Epithelial cell of proximal tubule (primary cell): ENCODE data around the gene NDUFB6. TPM values are rescaled to one million over a fixed set of nuclear protein-coding genes. Genes with fewer than 3 reads are reported as not detected.
A peak's percentile ranks its signal among the peaks of the same experiment; 100 is the strongest.

Experiments used
- DNase-seq: peaks from one replicate; pipeline ENCODE4 v3.0.0-alpha.2; 2011; ENCODE audit warnings: low read depth
- H3K4me3 ChIP-seq: 2 replicates; pipeline ENCODE4 v1.5.1; 2011; ENCODE audit warnings: low read depth, mild to moderate bottlenecking, low read length
- total RNA-seq: library from RNA; depleted of rRNA; stranded (reverse); fragments of >200 nt; gene quantifications from 2 replicates; pipeline ENCODE4 v1.2.3, GENCODE V29; 2015
- TF ChIP-seq, protein P1 (sequence below): conservative IDR thresholded peaks from 2 replicates; pipeline ENCODE4 v1.5.1; 2012; ENCODE audit warnings: low read depth, mild to moderate bottlenecking, low read length

NDUFB6 gene
- total RNA-seq, 1 donor from 2014 or later = 80.8 TPM

DNA sequence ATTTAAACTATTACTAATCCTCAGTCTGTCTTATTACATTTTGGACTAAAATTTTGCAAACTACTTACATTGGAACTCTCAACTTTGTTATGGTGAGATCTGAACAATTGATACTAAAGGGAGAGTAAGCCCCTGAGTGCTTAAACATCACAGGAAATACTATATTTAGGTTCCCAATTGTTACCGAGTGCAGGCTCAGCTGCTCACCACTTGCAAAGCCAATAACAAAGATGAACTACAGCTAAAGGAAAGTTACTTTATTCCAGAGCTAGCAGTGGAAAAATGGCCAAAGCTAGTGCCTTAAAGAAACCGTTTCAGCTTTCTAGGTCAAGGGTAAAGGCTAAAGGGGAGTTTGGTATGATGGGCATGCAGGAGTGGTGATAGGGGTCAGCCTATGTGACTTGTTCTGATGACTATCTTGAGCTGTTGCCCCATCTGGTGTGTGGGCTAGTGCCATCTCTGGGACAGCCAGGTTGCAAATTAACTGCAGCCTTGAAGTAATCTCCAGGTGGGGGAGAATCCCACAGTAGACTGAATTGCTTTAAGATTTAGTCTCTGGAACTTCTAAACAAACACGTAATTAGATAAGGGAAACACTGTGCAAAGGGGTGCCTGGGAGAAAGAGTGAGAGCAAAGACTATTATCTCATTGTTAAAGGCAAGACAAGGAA, 7.8 kb upstream of the NDUFB6 start:
- TF ChIP-seq, protein P1, sequence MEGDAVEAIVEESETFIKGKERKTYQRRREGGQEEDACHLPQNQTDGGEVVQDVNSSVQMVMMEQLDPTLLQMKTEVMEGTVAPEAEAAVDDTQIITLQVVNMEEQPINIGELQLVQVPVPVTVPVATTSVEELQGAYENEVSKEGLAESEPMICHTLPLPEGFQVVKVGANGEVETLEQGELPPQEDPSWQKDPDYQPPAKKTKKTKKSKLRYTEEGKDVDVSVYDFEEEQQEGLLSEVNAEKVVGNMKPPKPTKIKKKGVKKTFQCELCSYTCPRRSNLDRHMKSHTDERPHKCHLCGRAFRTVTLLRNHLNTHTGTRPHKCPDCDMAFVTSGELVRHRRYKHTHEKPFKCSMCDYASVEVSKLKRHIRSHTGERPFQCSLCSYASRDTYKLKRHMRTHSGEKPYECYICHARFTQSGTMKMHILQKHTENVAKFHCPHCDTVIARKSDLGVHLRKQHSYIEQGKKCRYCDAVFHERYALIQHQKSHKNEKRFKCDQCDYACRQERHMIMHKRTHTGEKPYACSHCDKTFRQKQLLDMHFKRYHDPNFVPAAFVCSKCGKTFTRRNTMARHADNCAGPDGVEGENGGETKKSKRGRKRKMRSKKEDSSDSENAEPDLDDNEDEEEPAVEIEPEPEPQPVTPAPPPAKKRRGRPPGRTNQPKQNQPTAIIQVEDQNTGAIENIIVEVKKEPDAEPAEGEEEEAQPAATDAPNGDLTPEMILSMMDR = no peak
- no peak for DNase-seq

GRCh38 chr9:32579706-32580331, 6.9 kb upstream of the NDUFB6 start:
- no peak for DNase-seq
- TF ChIP-seq, protein P1 = peak; percentile 99

More for the DNA sequence above, 7.8 kb upstream of the NDUFB6 start:
- H3K4me3 ChIP-seq = no peak overlapping the region

DNA sequence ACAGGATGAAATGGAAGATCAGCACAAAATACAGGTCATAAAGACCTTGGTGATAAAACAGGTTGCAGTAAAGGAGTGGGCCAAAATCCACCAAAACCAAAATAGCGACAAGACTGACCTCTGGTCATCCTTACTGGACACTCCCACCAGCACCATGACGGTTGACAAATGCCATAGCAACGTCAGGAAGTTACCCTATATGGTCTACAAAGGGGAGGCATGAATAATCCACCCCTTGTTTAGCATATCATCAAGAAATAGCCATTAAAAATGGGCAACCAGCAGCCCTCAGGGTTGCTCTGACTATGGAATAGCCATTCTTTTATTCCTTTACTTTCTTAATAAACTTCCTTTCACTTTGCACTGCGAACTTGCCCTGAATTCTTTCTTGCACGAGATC, 6.0 kb upstream of the NDUFB6 start:
- H3K4me3 ChIP-seq = peak overlapping the region; percentile 6
- TF ChIP-seq, protein P1 = peak; percentile 5
- DNase-seq = no peak

More at GRCh38 chr9:32579706-32580331, 6.9 kb upstream of the NDUFB6 start:
- no peak overlapping the region for H3K4me3 ChIP-seq

DNA sequence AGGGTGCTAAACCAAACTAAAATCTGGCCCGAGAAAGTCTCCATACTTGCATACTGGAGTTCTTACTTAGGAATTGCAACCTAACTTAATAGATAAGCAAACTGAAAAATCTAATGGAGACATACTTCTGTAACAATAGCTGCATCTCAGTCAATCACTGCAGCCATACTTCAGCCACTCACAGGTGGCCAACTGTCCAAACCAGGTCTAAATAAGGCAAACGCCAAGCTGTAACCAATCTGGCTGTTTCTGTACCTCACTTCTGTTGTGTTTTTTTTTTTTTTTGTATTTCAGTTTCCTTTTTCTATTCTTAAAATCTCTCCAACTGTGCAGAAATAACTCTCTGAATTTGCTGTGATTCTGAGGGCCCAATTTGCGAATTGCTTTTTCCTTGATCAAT, 4.4 kb upstream of the NDUFB6 start:
- TF ChIP-seq, protein P1 = no peak
- no peak for DNase-seq
- no peak overlapping the region for H3K4me3 ChIP-seq

DNA sequence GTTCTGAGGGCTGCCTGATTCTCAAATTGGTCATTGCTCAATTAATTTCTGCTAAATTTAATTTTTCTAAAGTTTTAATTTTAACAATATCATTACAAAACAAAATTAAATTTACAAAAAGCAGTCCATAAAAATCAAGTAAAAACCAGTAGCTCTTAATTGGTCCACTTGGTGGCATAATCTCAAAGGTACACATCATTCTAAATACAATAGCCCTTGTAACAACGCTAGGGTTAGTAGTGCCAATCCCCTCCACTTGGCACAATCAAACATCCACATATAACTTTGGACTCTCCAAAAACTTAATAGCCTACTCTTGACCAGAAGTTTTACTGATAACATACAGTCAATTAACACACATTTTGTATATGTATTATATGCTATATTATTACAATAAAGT, 1.9 kb upstream of the NDUFB6 start:
- H3K4me3 ChIP-seq = no peak overlapping the region
- DNase-seq = no peak
- TF ChIP-seq, protein P1 = no peak

DNA sequence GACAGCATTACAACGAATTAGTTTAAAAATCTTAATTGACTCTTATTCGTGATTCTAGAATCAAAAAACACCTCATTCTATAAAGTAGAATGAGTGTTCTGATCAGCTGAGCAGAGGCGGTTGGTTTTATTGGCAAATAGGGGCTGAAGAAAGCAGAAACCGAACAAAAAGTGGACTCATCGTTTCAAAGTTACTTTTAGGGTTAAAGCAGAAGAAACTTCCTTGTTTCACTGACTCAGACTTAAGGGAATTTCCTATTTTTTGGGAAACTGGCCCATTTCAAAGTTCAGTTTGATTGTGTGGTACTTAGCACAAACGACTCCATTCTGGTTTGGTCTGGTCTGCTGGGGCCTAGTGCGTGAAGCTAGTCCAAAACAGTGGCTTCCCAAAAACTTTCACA, 862 bp upstream of the NDUFB6 start:
- TF ChIP-seq, protein P1 = no peak
- no peak for DNase-seq
- no peak overlapping the region for H3K4me3 ChIP-seq
